ENCODE results near the gene GTF3C1. TPM values are rescaled to one million over a fixed set of nuclear protein-coding genes. Genes with fewer than 3 reads are reported as not detected.

Gene GTF3C1
- total RNA-seq, 4 donors from 2014 or later, result 29.4 to 52.7 (median 44.4) TPM

GRCh38 chr16:27561216-27561615 is 11.5 kb upstream of the GTF3C1 start:
- no peak for TF ChIP-seq CTCF (IDR thresholded peaks at IDR 0.05; ENCODE audit: low read depth)

- no peak for TF ChIP-seq CTCF (IDR thresholded peaks at IDR 0.05; ENCODE audit: low read depth)
Observed at GRCh38 chr16:27558932-27559331, 9.2 kb upstream of the GTF3C1 start.

- no peak for TF ChIP-seq CTCF (IDR thresholded peaks at IDR 0.05; ENCODE audit: low read depth)
Observed at GRCh38 chr16:27558434-27558833, 8.7 kb upstream of the GTF3C1 start.

GRCh38 chr16:27556471-27556870 is 6.8 kb upstream of the GTF3C1 start:
- no peak for TF ChIP-seq CTCF (IDR thresholded peaks at IDR 0.05; ENCODE audit: low read depth)

- no peak for TF ChIP-seq CTCF (IDR thresholded peaks at IDR 0.05; ENCODE audit: low read depth)
Observed at GRCh38 chr16:27551036-27551435, 1.3 kb upstream of the GTF3C1 start.

- TF ChIP-seq CTCF (IDR thresholded peaks at IDR 0.05; ENCODE audit: low read depth), result no peak
Observed at GRCh38 chr16:27550582-27550920, 838 bp upstream of the GTF3C1 start.

GRCh38 chr16:27549464-27549745 is 308 bp downstream of the GTF3C1 start:
- no peak for TF ChIP-seq CTCF (IDR thresholded peaks at IDR 0.05; ENCODE audit: low read depth)

GRCh38 chr16:27547851-27548250 is 1.9 kb downstream of the GTF3C1 start:
- no peak for TF ChIP-seq CTCF (IDR thresholded peaks at IDR 0.05; ENCODE audit: low read depth)

Measured in subcutaneous adipose tissue (tissue), 4 donors.